Endothelial cell of umbilical vein (primary cell): ENCODE results near the gene WNT2. TPM values are rescaled to one million over a fixed set of nuclear protein-coding genes. Genes with fewer than 3 reads are reported as not detected.

ENCODE experiments used
- BruUV-seq: library from RNA; stranded (reverse); fragments of 400-500 nt; replicated peaks from 2 replicates; lab custom pipeline; 2021; lab: Mats Ljungman, UMichigan
- CTCF ChIA-PET: fragments of 300-600, 350-600 bp; sonication (Branson Sonifier 250); formaldehyde crosslinking; loops from one replicate; lab custom pipeline; 2021; ENCODE audit warnings: antibody characterized with exemption, inconsistent platforms; lab: Charles Lee
- POLR2A ChIA-PET: fragments of 300-600, 350-600 bp; sonication (Branson Sonifier 250); formaldehyde crosslinking; loops from one replicate; lab custom pipeline; 2021; ENCODE audit warnings: antibody characterized with exemption, inconsistent platforms; lab: Charles Lee
- DNase-seq: peaks from one replicate; pipeline ENCODE4 v3.0.0-alpha.2; 2011; ENCODE audit warnings: low read depth, low spot score
- FAIRE-seq: peaks from 2 replicates; lab custom pipeline; 2011; peaks lifted over from hg19 to GRCh38; lab: Jason Lieb, UNC
- H2AFZ ChIP-seq: 2 replicates; pipeline ENCODE4 v1.6.0; 2012; ENCODE audit warnings: low read depth, low read length, control low read depth, inconsistent platforms
- H3K27ac ChIP-seq: 2 replicates; pipeline ENCODE4 v1.5.1; 2011; ENCODE audit warnings: low read depth, mild to moderate bottlenecking, control low read depth, low read length, moderate library complexity; ENCODE audit not compliant: insufficient read depth
- H3K27me3 ChIP-seq, 2 experiments: 2 replicates each; pipeline versions ENCODE4 v1.6.0 to v1.6.1; 2011; ENCODE audit warnings: low read length in 2 of 2, mixed read lengths in 1 of 2; ENCODE audit not compliant: control insufficient read depth in 2 of 2, insufficient read depth in 2 of 2
- H3K36me3 ChIP-seq, 2 experiments: 2 replicates in 1 of 2; 3 replicates in 1 of 2; pipeline ENCODE4 v1.5.1; 2011; ENCODE audit warnings: low read length in 2 of 2, mild to moderate bottlenecking in 1 of 2, moderate library complexity in 1 of 2; ENCODE audit not compliant: control insufficient read depth in 2 of 2, insufficient read depth in 2 of 2; ENCODE audit errors: extremely low read depth in 1 of 2
- H3K4me1 ChIP-seq: 3 replicates; pipeline ENCODE4 v1.5.1; 2011; ENCODE audit warnings: mild to moderate bottlenecking, low read length; ENCODE audit not compliant: control insufficient read depth, insufficient read depth; ENCODE audit errors: extremely low read depth
- H3K4me2 ChIP-seq: 2 replicates; pipeline ENCODE4 v1.6.1; 2011; ENCODE audit warnings: low read length, control low read depth, mixed read lengths; ENCODE audit not compliant: insufficient read depth
- H3K4me3 ChIP-seq, 3 experiments: fragments of 200-600 bp in 1 of 3; sonication (generic), shearing (Covaris generic) in 1 of 3; replicated peaks in 1 of 3; 2 replicates each; pipeline ENCODE4 v1.5.1; 2011 to 2016; ENCODE audit warnings: control low read depth in 3 of 3, low read length in 3 of 3, mild to moderate bottlenecking in 2 of 3, inconsistent platforms in 1 of 3, low read depth in 1 of 3, moderate library complexity in 1 of 3; ENCODE audit not compliant: insufficient read depth in 1 of 3
- H3K79me2 ChIP-seq: 2 replicates; pipeline ENCODE4 v1.6.0; 2012; ENCODE audit warnings: low read length, inconsistent platforms; ENCODE audit not compliant: control insufficient read depth, insufficient read depth
- H3K9ac ChIP-seq: replicated peaks from 2 replicates; pipeline ENCODE3; 2011; ENCODE audit warnings: low read length, control low read depth; ENCODE audit not compliant: insufficient read depth; ENCODE audit errors: extremely low read depth
- H3K9me1 ChIP-seq: replicated peaks from 3 replicates; pipeline ENCODE4 v1.6.0; 2011; ENCODE audit warnings: mild to moderate bottlenecking, low read length; ENCODE audit not compliant: control insufficient read depth, insufficient read depth; ENCODE audit errors: extremely low read depth
- H3K9me3 ChIP-seq: replicated peaks from 2 replicates; pipeline ENCODE4 v1.5.1; 2012; ENCODE audit warnings: low read length, inconsistent platforms; ENCODE audit not compliant: control insufficient read depth, insufficient read depth
- H4K20me1 ChIP-seq: replicated peaks from 2 replicates; pipeline ENCODE3; 2011; ENCODE audit warnings: mild to moderate bottlenecking, low read length; ENCODE audit not compliant: control insufficient read depth, insufficient read depth; ENCODE audit errors: extremely low read depth
- CTCF ChIP-seq, 2 donors: IDR thresholded peaks; 1 replicate in 1 of 2; 2 replicates in 1 of 2; pipeline ENCODE4 v1.5.1; 2011; ENCODE audit warnings: low read length in 2 of 2, mild to moderate bottlenecking in 2 of 2, moderate library complexity in 2 of 2, control low read depth in 1 of 2, inconsistent platforms in 1 of 2, low read depth in 1 of 2; ENCODE audit not compliant: insufficient read depth in 1 of 2; ENCODE audit errors: extremely low read depth in 1 of 2
- EZH2 ChIP-seq: IDR thresholded peaks from 2 replicates; pipeline ENCODE4 v1.6.1; 2012; ENCODE audit warnings: borderline replicate concordance, low read depth, mild to moderate bottlenecking, moderate library complexity, low read length, inconsistent platforms; ENCODE audit not compliant: severe bottlenecking
- FOS ChIP-seq: IDR thresholded peaks from 2 replicates; pipeline ENCODE4 v1.6.1; 2011; ENCODE audit warnings: mild to moderate bottlenecking, low read length, moderate library complexity, borderline replicate concordance; ENCODE audit not compliant: insufficient read depth
- GATA2 ChIP-seq: IDR thresholded peaks from 2 replicates; pipeline ENCODE4 v1.7.0; 2011; ENCODE audit warnings: low read depth, mild to moderate bottlenecking, moderate library complexity, mixed read lengths, low read length; ENCODE audit not compliant: insufficient read length, insufficient read depth
- JUN ChIP-seq: IDR thresholded peaks from 2 replicates; pipeline ENCODE4 v1.6.1; 2011; ENCODE audit warnings: borderline replicate concordance, low read depth; ENCODE audit not compliant: insufficient read length, insufficient read depth
- MYC ChIP-seq: IDR thresholded peaks from one replicate; pipeline ENCODE4 v1.6.1; 2011; ENCODE audit warnings: mild to moderate bottlenecking, low read depth, low read length
- POLR2A ChIP-seq: IDR thresholded peaks from 2 replicates; pipeline ENCODE4 v1.6.1; 2012; ENCODE audit warnings: low read depth, mild to moderate bottlenecking, control low read depth, low read length
- POLR2AphosphoS5 ChIP-seq: IDR thresholded peaks from 2 replicates; pipeline ENCODE4 v1.6.1; 2012; ENCODE audit warnings: low read depth, mild to moderate bottlenecking, control low read depth, low read length, moderate library complexity; ENCODE audit not compliant: insufficient read depth
- dilution Hi-C: fragments of 300-500 bp; cut with MboI; formaldehyde crosslinking; loops from one replicate; pipeline ENCODE4 v1.15.0; 2019; ENCODE audit warnings: low sequenced_read_pairs; ENCODE audit not compliant: extremely low pct_ligation_motif_present
- intact Hi-C: fragments of 100-400 bp; cut with micrococcal nuclease; formaldehyde crosslinking; loops from one replicate; pipeline ENCODE4 v1.10.0; 2022
- polyA plus RNA-seq, 4 experiments: library from polyadenylated mRNA; depleted of rRNA in 3 of 4; stranded (reverse) in 3 of 4; unstranded in 1 of 4; fragments of >200 nt; gene quantifications; 2 replicates each; pipeline versions ENCODE4 v1.2.1 to v1.2.3, GENCODE V29; 2011 to 2012; ENCODE audit warnings: missing spikeins in 1 of 4
- total RNA-seq: library from RNA; stranded (reverse); gene quantifications from 2 replicates; pipeline ENCODE4 v1.2.3, GENCODE V29; 2021
- TF ChIP-seq, protein P1 (sequence below): IDR thresholded peaks from 2 replicates; pipeline ENCODE4 v1.6.1; 2011; ENCODE audit not compliant: insufficient read depth, insufficient read length

The WNT2 gene
- total and polyA plus RNA-seq, 2 donors (not counting 3 experiments of a cell fraction or from before 2014, with no cell fraction given), result not detected

GRCh38 chr7:117281562-117281961 is 41.3 kb downstream of the WNT2 start:
- ChIA-PET POLR2A (no interaction called here), CTCF (no interaction called here)
- Histone ChIP-seq H3K79me2 (no peaks in the 10 kb centered on the region), H3K9me1 (no peaks in the 10 kb centered on the region), H3K36me3 (no peaks in the 10 kb centered on the region), H3K27me3 (no peaks in the 10 kb centered on the region), H3K4me1 (no peaks in the 10 kb centered on the region), H3K4me2 (no peak overlapping the region), H3K4me3 (no peak overlapping the region), H4K20me1 (no peaks in the 10 kb centered on the region), H3K27ac (no peak overlapping the region), H2AFZ (no peak overlapping the region), H3K9me3 (no peaks in the 10 kb centered on the region), H3K9ac (no peak overlapping the region)
- DNase-seq (no peak), FAIRE-seq (no peak)
- dilution Hi-C loops, result no loop called here
- TF ChIP-seq CTCF (IDR thresholded peaks at IDR 0.05; ENCODE audit: extremely low read depth in 1 of 2, insufficient read depth in 1 of 2, low read depth in 1 of 2, low read length in 2 of 2) (no peak), EZH2 (no peak), POLR2A (no peak), JUN (no peak), POLR2AphosphoS5 (no peak)
- no TSS peak for BruUV-seq
- intact Hi-C loops, result no loop called here

GRCh38 chr7:117279931-117280557 is 42.8 kb downstream of the WNT2 start:
- ChIA-PET CTCF (no interaction called here), POLR2A (no interaction called here)
- Histone ChIP-seq H4K20me1 (no peaks in the 10 kb centered on the region), H3K27ac (no peak overlapping the region), H3K27me3 (peaks cover 0 to 3% of the 10 kb centered on the region in 2 experiments), H3K4me1 (no peaks in the 10 kb centered on the region), H3K9me3 (no peaks in the 10 kb centered on the region), H3K4me2 (no peak overlapping the region), H3K4me3 (no peak overlapping the region), H3K9ac (no peak overlapping the region), H3K36me3 (no peaks in the 10 kb centered on the region), H2AFZ (no peak overlapping the region), H3K9me1 (no peaks in the 10 kb centered on the region), H3K79me2 (no peaks in the 10 kb centered on the region)
- no peak for TF ChIP-seq MYC
- no peak for TF ChIP-seq CTCF (IDR thresholded peaks at IDR 0.05; ENCODE audit: extremely low read depth in 1 of 2, insufficient read depth in 1 of 2, low read depth in 1 of 2, low read length in 2 of 2)
- no peak for TF ChIP-seq JUN
- TF ChIP-seq, protein P1, sequence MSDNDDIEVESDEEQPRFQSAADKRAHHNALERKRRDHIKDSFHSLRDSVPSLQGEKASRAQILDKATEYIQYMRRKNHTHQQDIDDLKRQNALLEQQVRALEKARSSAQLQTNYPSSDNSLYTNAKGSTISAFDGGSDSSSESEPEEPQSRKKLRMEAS, result no peak
- no peak for TF ChIP-seq POLR2AphosphoS5
- TF ChIP-seq EZH2, result no peak
- TF ChIP-seq FOS, result no peak
- no peak for TF ChIP-seq GATA2
- TF ChIP-seq POLR2A, result no peak
- FAIRE-seq, result no peak
- intact Hi-C loops (no loop called here), dilution Hi-C loops (no loop called here)
- DNase-seq, result no peak
- BruUV-seq, result no TSS peak
